Pulmonary artery endothelial cell (primary cell): ENCODE data around the gene RPS6KB2. TPM values are rescaled to one million over a fixed set of nuclear protein-coding genes. Genes with fewer than 3 reads are reported as not detected.

Experiments
- total RNA-seq: library from RNA; depleted of rRNA; stranded (reverse); fragments of >200 nt; gene quantifications from 2 replicates; pipeline ENCODE4 v1.2.3, GENCODE V29; 2014

The RPS6KB2 gene
- total RNA-seq, 1 donor from 2014 or later: 54.3 TPM

Other genes starting within 250 kb of the RPS6KB2 start
- 35.7 and 49.5 TPM in 2 replicates for gene GRK2, start 162.0 kb upstream of the RPS6KB2 start, total RNA-seq
- 27.0 and 30.1 TPM in 2 replicates for gene ANKRD13D, start 139.2 kb upstream of the RPS6KB2 start, total RNA-seq
- gene SSH3, start 125.0 kb upstream of the RPS6KB2 start, total RNA-seq: 7.6 and 7.7 TPM in 2 replicates
- gene POLD4, start 74.9 kb upstream of the RPS6KB2 start, total RNA-seq: 22.9 and 29.2 TPM in 2 replicates
- 1.6 and 2.2 TPM in 2 replicates for gene CLCF1, start 54.9 kb upstream of the RPS6KB2 start, total RNA-seq
- 5.0 and 5.3 TPM in 2 replicates for gene RAD9A, start 36.5 kb upstream of the RPS6KB2 start, total RNA-seq
- gene PPP1CA, start 26.6 kb upstream of the RPS6KB2 start, total RNA-seq: 239 and 250 TPM in 2 replicates
- not detected in 2 replicates for gene TBC1D10C, start 24.4 kb upstream of the RPS6KB2 start, total RNA-seq
- 0.07 TPM in 1 of 2 replicates, not detected in the other for gene CARNS1, start 12.8 kb upstream of the RPS6KB2 start, total RNA-seq
- gene PTPRCAP, start 9.2 kb downstream of the RPS6KB2 start, total RNA-seq: 0.14 and 0.40 TPM in 2 replicates
- gene CORO1B, start 15.0 kb downstream of the RPS6KB2 start, total RNA-seq: 154 and 169 TPM in 2 replicates
- gene GPR152, start 24.2 kb downstream of the RPS6KB2 start, total RNA-seq: not detected in 2 replicates
- gene CABP4, start 26.9 kb downstream of the RPS6KB2 start, total RNA-seq: 0.04 and 0.33 TPM in 2 replicates
- 14.4 and 15.7 TPM in 2 replicates for gene TMEM134, start 40.8 kb downstream of the RPS6KB2 start, total RNA-seq
- 77.2 and 91.2 TPM in 2 replicates for gene AIP, start 54.5 kb downstream of the RPS6KB2 start, total RNA-seq
- gene PITPNM1, start 76.9 kb downstream of the RPS6KB2 start, total RNA-seq: 15.5 and 16.4 TPM in 2 replicates
- 14.8 and 23.0 TPM in 2 replicates for gene CDK2AP2, start 79.7 kb downstream of the RPS6KB2 start, total RNA-seq
- gene CABP2, start 95.0 kb downstream of the RPS6KB2 start, total RNA-seq: not detected in 2 replicates
- 708 and 1,026 TPM in 2 replicates for gene GSTP1, start 155.3 kb downstream of the RPS6KB2 start, total RNA-seq
- gene NDUFV1, start 178.4 kb downstream of the RPS6KB2 start, total RNA-seq: 176 and 193 TPM in 2 replicates
- 8.1 and 16.3 TPM in 2 replicates for gene NUDT8, start 201.4 kb downstream of the RPS6KB2 start, total RNA-seq
- gene TBX10, start 211.3 kb downstream of the RPS6KB2 start, total RNA-seq: not detected in 2 replicates
- not detected in 2 replicates for gene ACY3, start 222.2 kb downstream of the RPS6KB2 start, total RNA-seq
- gene ALDH3B2, start 246.1 kb downstream of the RPS6KB2 start, total RNA-seq: not detected in 2 replicates